ENCODE results near the gene ASAP2.

ASAP2 gene

DNA sequence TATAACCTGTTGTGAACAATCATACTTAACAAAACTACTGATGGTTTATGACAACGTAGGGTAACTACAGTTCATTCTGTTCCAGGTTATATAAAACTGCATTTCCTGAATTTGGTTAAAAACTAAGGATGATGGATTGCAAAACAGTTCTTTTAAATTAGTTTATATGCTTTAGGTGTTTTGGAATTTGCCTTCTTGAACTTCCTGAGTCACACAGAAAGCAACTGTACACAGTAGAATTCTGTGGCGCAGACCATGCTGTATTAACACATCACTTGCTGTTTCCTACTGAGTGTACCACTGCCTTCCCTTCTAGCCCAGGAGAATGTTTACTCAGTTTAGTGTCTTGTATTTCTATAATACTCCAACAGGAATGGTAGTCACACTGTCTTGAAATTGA is 197.3 kb downstream of the ASAP2 start:
- no peak for DNase-seq (ENCODE audit: low spot score)

DNA sequence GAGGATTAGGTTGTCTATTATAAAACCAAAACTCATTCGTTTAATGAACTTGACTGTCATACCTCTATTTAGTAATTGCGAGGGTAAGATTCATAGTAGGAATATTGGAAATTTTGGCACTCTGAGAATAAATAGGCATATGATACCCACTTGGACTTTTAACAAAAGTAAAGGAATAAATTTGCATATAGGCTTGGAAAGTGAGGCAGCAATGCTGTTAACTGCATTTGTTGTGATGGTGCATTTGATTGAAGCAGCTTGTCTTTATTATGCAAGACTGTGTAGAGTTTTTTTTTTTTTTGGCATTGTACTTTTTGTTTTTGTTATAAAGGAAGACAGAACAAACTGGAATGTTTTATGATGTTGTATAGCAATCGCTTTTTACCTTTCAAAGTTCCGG is 197.8 kb downstream of the ASAP2 start:
- DNase-seq (ENCODE audit: low spot score) = no peak

DNA sequence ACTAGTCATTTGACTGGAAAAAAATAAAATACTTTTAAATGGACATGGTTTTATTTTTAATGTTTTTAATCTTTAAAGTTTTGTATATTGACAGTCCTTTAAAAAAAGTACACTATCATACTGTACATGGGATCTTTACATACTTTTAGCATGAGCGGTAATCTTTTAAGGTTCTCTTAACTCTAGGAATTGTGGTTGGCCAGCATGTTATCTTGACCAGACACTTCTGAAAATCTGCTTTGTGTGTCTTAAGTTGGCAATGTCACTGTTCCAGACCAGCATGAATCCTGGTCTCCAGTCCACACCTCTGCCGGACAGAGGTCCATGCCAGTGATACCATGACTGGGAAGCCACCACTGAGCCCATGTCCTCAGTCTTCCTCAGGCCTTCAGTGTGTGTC is 199.0 kb downstream of the ASAP2 start:
- DNase-seq (ENCODE audit: low spot score) = no peak

DNA sequence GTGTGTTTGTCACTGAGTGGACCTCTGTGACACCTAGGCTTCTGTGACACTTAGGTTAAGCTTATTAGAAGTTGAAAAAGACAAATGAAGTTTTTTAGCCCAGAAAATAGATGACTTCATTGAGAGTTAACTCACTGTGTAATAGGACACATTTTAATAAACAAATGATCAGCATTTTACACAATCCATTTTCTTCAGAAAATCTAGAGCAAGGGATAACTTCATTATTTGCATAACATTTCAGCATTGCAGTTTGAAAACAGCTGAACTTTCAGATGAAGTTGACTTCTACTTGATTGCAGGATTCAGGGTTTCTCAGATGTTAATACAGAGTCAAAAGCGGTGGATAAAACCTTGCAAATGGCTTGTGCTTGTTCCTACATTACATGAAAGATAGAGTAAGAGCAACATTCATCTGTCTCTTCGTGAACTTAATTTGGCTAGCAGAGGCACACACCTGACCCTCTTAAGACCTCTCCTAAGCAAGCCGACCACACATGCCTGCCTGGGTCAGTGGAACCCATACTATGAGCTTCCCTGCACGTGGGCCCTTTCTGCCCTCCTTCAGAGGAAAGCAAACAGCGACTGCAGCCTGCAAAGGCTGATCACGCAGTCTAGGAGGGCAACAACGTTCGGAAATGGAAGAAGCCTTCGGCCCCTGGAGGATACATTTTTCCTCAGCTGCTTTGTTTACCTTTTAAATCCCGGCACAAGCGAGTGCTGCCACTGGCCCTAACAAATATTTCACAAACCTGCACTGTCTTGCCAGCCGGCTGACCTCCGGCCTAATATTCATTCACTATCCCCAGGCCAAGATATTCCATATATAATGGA is 200.1 kb downstream of the ASAP2 start:
- no peak for DNase-seq (ENCODE audit: low spot score)

DNA sequence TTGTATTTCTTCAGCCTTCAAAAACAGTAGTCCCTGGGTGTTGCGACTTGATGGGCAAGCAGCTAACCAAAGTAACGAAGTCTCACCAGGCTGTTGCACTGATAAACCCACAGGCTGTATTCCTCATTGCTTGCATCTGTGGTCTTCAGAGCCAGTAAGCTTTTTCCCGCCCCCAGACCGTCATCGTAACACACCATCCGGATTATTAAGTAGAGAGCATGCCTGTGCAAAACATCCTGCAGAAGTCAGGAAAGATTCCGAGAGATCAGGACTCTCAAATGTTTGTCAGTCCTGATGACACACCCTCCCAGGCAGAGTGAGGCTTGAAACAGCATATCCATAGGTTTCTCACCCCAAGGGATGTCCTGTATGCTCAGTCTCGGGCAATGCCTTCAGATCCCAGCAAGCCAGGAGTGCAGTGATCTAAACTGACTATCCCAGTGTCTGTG is 200.8 kb downstream of the ASAP2 start:
- no peak for DNase-seq (ENCODE audit: low spot score)

DNA sequence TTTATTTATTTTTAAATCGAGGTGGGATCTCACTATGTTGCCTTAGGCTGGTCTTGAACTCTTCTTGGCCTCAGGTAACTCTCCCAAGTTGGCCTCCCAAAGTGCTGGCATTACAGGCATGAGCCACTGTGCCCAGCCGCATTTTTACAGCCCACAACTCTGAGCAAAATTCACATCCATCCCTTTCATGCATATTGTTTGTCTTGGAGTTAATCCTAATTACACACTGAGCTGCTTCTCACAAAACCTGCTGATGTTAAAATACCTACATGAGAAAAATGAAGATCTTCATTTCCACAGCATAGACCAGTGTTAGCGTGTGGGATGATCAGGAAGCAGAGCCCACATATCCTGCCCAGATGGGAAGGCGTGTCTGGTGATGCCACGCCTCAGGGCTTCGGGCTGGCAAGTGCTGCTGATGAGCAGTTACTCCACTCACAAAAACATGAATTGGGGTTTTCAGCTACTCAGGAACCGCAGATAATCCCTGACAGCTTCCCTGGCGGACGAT is 202.1 kb downstream of the ASAP2 start:
- no peak for DNase-seq (ENCODE audit: low spot score)

DNA sequence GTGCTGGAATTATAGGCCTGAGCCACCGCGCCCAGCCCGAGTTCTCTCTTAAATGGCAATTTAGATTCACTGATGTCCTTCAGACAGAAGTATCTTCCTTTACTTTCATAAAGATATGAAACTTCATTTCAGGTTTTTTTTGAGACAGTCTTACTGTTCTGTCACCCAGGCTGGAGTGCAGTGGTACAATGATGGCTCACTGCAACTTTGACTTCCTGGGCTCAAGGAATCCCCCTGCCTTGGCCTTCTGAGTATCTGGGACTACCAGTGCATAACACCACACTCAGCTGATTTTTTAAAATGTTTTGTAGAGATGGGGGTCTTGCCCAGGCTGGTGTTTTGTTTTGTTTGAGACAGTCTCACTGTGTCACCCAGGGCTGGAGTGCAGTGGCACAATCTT is 203.5 kb downstream of the ASAP2 start:
- no peak for DNase-seq (ENCODE audit: low spot score)

DNA sequence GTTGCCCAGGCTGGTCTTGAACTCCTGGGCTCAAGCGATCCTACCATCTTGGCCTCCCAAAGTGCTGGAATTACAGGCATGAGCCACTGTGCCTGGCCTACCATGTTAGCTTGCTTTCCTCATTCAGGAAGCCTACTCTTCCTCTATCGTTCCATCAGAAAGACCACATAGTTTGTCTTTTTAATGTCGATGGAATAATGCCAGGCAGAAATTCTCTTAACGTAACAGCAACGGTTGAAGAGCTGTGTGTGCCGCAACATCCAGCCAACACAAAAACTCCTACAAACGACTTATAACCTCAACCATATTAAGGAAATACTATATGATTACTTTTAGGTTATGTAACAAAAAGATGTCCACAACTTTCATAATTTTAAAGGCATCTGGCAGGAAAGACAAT is 206.2 kb downstream of the ASAP2 start:
- no peak for DNase-seq (ENCODE audit: low spot score)

DNA sequence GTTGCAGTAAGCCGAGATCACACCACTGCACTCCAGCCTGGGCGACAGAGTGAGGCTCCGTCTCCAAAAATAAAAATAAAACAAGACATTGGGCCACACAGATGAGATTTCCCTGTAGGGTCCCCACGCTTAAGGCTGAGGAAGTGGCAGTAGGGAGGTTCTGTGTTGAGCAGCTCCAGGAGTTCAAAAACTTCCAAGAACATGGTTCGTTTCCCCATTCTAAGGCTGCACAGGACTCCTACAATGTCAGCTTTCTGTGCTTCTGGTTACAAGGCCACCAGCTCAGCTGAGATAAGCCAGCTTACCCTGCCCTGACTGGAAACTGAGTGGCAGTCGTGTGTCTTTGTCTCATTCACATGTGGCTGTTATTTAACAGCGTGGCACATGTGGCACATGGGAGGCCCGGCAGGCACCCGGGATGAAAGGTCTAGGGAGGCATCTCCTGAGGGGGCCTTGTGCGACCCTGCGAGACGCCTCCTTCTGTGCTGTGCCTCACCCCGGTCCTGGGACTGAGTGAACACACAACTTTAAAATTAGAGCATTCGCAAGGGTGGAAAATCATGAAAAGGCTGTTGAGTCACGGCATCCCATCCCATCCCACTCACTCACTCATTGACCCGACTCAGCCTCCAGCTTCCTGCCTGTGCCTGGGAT is 209.0 kb downstream of the ASAP2 start:
- DNase-seq (ENCODE audit: low spot score) = no peak

DNA sequence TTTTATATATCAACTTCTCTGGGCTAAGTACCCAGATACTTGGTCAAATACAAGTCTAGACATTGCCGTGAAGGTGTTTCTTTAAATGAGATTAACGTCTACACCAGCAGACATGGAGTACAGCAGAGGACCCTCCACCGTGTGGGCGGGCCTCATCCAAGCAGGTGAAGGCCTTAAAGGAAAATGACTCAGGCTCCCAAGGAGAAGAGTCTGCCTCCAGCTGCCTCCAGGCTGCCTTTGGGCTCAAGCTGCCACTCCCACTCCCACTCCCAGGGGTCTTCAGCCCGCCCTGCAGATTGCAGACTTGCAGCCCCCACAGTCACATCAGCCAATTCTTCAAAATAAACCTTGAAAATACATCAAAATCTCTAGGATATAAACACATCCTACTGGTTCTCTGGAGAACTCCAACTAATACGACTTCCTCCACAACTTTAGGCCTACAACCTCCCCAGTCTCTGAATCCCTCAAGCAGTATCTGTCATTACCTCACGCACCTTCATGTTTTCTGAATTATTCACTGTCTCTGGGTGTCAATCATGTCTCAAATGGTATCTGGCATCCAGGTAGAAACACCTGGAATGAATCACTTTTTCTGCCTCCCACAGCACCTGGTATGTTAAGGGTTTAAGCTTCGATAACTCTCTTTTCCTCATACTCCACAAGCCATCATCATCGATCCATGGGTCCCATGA is 209.8 kb downstream of the ASAP2 start:
- no peak for DNase-seq (ENCODE audit: low spot score)

DNA sequence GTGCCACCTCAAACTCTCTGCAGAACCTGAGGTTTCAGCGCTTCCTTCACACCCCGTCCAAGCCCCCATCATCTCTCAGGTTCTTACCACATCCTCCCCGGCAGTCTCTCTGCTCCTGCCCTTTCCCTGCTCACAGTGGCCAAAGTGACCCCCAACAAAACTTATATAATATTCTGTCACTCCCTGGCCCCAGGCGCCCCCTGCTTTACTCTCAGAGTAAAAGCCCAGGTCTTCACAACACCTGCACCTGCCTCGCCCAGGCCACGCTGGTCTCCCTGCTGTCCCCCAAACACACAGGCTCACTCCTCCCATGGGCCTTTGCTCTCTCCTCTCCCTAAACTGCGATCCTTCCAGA is 210.3 kb downstream of the ASAP2 start:
- DNase-seq (ENCODE audit: low spot score) = no peak

DNA sequence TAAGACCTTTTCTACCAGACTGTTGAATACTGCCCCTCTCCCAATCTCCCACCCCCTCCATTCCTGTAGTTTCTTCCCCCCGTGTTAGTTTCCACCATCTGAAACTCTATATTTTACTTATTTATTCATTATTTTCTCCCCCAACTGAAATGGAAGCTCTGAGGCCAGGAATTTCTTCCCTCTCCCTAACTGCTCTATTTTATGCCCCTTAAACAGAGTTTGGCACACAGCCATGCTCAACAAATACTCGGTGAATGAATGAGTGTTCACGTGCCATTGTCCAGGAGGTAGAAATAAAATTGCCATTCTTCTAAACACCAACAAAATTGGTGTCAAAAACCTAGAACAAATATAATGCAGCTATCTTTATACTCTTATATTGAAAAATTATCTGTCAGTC is 211.1 kb downstream of the ASAP2 start:
- DNase-seq (ENCODE audit: low spot score) = no peak

DNA sequence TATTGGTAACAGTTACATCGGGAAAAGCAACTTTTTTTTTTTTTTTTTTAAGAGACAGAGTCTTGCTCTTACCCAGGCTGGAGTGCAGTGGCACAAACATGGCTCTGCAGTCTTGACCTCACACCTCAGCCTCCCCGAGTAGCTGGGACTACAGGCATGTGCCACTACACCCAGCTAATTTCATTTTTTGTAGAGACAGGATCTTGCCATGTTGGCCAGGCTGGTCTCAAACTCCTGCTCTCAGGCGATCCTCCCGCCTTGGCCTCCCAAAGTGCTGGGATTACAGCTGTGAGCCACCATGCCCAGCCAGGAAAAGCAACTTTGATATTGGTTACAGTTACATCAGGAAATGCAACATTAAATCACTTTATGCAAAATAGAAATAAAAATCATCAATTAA is 212.1 kb downstream of the ASAP2 start:
- no peak for DNase-seq (ENCODE audit: low spot score)

DNA sequence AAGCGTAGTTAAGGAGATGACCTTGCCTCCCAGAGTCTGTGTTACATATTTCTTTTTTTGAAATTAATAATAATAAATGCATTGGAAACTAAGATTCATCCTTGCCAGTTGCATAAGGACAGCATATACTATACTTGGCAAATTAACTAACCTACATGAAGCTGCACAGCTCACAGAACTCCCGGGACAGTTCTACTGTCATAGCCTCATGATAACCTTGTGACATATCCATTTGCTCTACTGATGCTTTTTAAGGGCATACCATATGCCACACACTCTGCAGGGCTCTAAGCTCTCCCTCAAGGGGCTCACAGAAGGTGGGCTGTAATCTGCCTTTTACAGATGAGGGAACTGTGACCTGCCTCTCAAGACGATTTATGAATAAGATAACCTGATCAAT is 212.9 kb downstream of the ASAP2 start:
- DNase-seq (ENCODE audit: low spot score) = no peak

DNA sequence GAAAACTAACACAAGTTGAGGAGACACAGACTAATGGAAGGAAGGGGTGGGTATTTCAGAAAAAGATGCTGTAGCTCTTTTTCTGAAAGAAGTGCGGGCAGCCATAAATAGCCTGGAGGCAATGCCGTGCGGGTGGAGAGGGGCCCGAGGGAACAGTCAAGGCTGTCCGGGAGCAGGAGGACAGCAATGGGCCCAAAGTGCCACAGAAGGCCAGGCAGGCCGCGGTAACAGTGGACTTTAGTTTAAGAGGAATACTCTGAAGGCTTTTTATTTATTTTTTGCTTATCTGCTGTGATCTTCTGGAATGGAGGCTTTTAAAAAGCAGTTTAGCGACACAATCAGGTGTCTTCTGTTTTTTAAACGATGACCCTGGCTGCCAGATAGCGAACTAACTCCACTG is 213.9 kb downstream of the ASAP2 start:
- no peak for DNase-seq (ENCODE audit: low spot score)

DNA sequence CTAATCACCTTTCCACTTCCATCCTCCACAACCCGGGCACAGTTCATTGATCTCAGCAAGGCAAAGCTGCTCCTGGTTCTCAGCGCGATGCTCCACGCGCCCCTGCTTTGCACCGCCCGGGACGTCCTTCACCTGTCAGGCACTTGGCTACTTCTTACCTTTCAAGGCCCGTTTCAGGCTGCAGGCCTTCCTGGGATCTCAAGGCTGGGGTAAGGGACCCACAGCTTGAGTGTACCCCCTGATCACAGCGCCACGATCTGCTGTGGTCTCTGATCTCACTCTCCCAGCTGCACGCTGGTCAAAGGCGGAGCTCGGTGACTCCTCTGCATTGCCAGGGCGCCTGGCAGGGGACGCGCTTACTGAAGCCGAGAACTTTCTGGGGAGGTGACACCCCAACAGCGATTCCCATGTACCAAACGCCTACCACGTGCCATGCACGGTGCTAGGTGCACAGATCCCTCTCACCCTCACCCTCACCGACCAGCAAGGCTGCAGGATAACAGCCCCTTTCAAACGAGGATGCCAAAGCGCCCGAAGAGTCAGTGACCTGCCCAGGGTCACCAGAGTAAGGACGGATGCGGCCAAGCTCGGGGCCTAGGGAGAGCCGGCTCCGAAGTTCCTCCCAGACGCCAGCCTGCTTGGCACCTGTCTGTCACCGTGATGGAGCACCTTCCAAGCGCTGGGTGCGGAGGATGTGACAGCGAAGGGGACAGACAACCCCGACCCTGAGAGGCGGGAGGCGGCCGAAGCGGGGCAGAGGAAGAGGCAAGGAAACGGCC is 215.9 kb downstream of the ASAP2 start:
- DNase-seq (ENCODE audit: low spot score) = peak; percentile 58

DNA sequence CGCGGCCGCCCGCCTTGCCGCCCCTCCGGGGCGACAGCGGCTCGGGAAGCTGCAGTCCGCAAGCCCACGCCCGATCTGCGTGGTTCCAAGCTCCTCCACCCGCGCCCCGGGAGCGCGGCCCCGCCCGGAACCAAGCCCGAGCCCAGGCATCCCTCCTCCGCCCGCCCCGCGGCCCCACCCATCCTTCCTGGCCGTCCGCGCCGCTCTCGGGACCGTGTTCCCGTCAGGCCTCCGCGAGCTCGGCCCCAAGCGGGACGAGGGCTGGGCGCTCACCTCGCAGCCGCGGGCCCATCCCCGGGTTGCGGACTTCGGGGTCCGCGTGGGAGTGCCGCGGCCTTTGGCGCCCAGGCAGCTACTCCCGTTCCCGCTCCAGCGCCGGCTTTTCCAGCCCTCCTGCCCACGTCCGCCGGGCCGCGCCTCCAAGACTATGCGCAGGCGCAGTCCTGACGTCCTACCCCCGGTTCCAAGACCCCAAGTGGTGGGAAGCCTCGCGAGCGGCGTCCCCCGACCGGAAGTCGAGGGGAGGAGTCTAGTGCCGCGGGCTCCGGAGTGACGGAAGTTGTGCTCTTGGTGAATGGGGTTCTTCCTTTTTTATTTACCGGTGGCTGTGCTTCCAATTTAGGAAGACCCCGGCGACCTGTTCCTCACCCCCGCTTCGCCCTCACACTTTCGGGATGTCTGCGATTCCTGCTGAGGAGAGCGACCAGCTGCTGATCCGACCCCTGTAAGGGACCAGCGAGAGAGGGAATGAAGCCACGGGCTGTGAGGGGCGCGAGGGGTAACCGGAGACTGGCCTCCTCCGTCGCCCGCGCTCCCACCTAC is 216.7 kb downstream of the ASAP2 start, which contains the start of the genes CPSF3 and ITGB1BP1:
Gene CPSF3 (plus strand): TSS at position 555 of the 822 bp plus-strand sequence. CDS start 120 bp downstream, at position 675.
Gene ITGB1BP1 (minus strand): TSS at position 429 of the 822 bp plus-strand sequence. CDS start 4,831 bp downstream, outside the sequence.
- DNase-seq (ENCODE audit: low spot score) = peak; percentile 98

DNA sequence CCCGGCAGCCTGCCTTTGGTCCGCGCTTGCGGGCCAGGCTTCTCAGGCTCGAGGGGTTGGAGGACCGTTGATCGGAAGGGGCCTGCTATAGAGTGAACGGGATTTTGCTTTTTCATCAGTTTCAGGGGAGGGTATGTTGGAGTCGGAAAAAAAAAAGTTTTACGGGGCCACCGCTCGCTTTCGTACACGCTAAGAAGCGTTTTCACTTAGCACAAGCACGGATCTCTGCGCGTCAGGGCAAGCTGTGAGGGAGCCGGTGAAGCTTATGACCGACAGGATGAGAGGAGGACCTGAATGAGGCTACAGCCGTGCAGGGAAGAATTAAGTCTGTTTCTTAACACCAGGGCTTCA is 217.3 kb downstream of the ASAP2 start:
- peak; percentile 9 for DNase-seq (ENCODE audit: low spot score)

DNA sequence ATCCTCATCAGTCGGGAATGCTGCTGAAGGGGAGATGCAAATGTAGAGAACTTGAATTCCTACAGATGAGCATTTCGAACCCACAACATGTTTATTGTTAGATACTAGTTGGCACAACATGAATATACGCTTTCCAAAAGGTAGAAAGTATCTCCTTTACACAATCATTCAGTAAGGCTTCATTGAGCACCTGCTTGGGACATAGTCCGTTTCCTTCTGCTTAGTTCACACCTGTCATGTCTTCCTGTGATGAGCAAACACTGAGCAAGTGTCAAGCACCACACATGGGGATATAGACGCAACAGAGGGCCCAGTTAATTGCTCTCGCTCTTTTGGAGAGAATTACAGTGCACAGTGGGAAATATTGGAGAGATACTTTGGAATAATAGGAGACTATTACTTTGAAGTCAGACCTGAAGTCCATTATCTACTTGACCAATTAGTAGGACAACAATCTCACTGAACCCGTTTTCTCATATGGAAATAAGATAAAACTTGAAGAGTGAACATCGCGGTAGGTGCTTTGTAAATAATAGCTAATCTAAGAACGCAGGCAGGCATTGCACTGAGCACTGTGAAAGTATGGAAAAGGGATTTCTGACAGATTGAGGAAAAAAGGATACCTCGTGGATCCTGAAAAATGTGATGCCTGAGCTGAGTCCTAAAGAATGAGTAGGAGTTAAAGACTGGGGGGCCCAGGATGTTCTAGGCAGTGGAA is 218.0 kb downstream of the ASAP2 start:
- DNase-seq (ENCODE audit: low spot score) = no peak

DNA sequence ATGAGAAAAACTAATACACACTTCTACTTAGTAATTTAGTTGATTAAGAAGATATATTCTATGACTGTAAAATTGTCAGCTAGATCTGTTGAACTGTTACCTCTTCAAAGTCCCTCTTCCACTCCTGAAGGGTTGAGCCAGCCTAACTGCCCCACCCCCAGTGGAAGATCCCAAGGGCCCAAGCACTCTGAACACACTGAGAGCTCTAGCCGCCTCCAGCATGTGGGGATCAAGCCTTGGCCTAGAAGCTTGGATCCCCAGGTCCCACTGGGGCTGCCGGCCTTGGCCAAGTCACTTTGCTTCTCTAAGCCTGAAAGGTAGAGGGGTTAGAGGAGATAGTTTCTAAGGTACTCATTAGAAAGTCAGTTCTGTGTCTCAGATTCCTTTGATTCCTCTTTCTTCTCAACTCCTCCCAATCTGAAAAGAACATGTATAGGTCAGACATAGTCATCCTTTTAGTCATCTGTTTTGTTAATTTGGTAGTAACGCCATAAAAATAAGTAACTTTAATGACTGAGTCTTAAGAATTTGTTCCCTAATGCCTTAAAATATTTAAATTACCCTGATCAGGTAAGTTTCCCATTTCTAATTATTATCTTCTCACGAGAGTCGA is 222.5 kb downstream of the ASAP2 start:
- DNase-seq (ENCODE audit: low spot score) = no peak
